ENCODE measurements around the gene CLEC7A. TPM values are rescaled to one million over a fixed set of nuclear protein-coding genes. Genes with fewer than 3 reads are reported as not detected.

Gene CLEC7A
- 0.47 and 0.68 TPM in 2 replicates for total RNA-seq

DNA sequence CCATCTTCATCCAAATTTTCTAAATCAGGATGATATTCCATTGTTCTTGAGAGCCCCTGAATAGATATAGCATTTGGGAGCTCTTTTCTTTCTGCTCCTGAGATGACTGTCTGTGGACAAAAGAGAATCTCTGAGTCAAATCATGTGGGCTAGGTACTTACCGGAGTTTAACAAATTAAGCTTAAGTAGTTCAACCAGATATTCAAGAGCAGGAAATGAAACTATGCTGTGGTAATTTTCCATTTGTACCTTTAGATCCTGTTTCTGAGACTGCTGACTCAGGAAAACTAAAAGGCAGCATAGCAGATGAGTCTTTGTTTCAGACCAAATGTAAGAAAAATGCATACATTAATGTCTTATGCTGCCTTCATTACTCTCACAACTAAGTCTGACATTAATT is at the start of gene CLEC7A:
CLEC7A (minus strand) TSS at position 158 of the 400 bp plus-strand sequence; CDS start at position 41, 117 bp downstream.
- peak; percentile 28 for DNase-seq

- DNase-seq, result no peak
Observed at GRCh38 chr12:10179776-10180181, 49.8 kb upstream of the CLEC7A start.

DNA sequence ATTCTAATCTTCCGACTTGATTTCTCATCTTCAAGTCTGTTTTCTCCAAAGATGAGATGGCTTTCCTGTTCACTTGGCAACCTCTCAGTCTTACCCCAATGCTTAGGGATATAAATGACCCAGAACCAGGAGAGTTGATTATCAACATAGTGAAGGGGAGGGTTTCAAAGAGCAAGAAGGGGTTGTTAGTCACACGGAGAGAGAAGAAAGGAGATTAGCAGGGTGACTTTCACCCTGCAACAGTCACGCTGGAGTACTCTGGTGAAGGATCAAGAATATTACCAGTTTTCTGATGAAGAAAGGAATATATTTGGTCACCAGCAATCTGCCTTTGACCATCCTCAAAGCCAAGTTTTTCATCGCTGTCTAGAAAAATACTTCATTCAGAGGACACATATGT is 48.8 kb upstream of the CLEC7A start, which contains the start of gene TMEM52B:
TMEM52B (plus strand) TSS at position 212 of the 400 bp plus-strand sequence. CDS start 543 bp downstream, outside the sequence.
- DNase-seq, result no peak

- no peak for DNase-seq
Observed at GRCh38 chr12:10175846-10176636, 46.0 kb upstream of the CLEC7A start.

GRCh38 chr12:10174986-10175614 is 45.1 kb upstream of the CLEC7A start:
- no peak for DNase-seq

GRCh38 chr12:10171973-10172728 is 42.2 kb upstream of the CLEC7A start, which contains the start of gene OLR1:
Gene OLR1, minus strand, starts transcription at chr12:10172132. Its CDS starts 55 bp downstream, at chr12:10172077.
- no peak for DNase-seq

DNA sequence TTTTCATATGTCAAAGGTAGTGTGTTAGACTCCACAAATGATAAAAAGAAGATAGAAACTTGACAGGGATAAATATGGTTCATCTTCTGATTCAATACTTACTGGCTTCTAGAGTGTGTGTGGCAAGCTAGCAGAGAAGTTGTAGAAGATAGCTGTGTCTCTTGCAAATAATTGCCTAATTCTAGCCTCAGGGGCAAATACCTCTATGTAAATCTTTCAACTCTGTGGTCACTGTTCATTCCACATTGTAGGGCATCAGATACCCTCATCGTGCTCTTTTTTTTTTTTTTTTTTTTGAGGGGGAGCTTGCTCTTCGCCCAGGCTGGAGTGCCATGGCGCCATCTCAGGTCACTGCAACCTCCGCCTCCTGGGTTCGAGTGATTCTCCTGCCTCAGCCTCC is 40.2 kb upstream of the CLEC7A start:
- no peak for DNase-seq

- DNase-seq, result no peak
Observed at GRCh38 chr12:10169104-10169503, 39.1 kb upstream of the CLEC7A start.

- no peak for DNase-seq
Observed at GRCh38 chr12:10167599-10167998, 37.6 kb upstream of the CLEC7A start.

DNA sequence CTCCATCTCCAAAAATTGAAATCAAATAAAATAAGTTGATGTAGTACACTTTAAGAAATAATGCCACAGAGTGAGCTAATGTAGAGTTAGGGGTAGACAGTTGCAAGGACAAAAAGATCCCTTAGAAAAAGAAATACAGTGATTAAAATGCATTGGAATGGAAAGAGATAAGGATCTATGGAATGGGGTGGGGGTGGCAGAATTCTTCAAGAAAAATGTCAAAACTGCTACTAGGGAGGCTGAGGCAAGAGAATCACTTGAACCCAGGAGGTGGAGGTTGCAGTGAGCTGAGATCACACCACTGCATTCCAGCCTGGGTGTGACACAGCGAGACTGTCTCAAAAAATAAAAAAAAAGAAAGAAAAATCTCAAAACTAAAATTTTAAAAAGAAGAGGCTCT is 35.4 kb upstream of the CLEC7A start:
- no peak for DNase-seq

DNA sequence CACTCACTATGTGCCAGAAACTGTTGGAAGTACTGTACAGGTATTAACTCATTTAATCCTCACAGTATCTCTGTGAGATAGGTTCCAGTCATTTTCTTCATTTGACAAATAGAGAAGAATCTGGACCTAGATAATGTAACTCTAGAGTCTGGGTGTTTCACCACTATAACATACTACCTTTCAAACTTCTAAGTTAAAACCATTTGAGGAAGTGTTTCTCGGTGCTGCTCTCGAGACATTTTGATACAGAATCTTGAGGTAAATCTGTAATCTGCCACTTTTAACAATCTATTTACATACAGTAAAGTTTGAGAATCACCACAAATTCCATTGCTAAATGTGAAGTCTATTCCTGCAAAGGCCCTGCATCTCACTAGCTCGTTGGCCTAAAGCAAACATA is 33.1 kb upstream of the CLEC7A start:
- DNase-seq, result no peak

DNA sequence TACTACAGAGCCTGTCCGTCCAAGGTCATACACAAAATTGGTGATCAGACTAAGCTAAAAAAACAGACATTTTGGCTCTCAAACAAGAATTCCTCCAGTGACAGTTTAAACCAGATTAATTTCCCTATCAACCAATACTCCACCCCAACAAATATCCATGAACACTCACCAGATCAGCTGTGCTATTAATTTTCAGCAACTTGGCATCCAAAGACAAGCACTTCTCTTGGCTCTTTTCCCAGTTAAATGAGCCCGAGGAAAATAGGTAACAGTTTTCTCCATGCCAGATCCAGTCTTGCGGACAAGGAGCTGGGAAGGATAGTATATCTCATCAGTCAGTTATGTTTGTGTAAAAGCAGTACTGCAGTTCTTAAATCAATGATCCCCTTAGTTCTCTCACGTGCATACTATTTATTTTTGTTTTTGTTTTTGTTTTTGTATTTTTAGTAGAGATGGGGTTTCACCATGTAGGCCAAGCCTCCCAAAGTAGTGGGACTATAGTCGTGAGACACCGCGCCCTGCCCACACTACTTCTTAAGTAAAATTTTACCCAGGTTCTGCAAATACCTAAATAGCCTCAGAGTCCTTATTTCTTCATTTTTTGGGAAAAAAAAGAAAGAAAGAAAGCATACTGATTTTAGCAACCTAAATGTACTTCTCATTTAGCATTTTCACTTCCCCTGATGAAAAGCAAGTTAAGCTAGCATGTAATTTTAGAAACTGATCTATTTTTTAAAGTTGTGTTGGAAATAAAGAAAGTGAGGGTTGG is 30.8 kb upstream of the CLEC7A start:
- DNase-seq, result no peak

DNA sequence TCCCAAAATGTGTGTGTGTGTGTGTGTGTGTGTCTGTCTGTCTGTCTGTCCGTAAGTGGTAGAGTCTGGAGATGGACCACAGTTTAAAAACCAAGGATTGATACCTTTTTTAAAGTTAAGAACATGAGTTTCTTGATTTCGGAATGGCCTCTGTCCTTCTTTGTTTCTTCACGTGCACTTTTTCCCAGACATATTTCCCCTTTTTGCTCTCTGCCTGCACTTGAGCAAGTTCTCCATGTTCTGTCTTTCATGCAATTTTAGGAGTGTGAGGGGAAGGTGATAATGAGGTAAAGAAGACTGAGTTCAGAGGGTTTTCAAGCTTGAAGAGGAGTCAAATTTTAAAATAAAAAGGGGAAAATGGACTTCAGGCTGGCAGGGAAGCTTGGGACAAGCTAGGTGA is 29.3 kb upstream of the CLEC7A start:
- DNase-seq, result no peak

- no peak for DNase-seq
Observed at GRCh38 chr12:10158406-10158805, 28.4 kb upstream of the CLEC7A start.

DNA sequence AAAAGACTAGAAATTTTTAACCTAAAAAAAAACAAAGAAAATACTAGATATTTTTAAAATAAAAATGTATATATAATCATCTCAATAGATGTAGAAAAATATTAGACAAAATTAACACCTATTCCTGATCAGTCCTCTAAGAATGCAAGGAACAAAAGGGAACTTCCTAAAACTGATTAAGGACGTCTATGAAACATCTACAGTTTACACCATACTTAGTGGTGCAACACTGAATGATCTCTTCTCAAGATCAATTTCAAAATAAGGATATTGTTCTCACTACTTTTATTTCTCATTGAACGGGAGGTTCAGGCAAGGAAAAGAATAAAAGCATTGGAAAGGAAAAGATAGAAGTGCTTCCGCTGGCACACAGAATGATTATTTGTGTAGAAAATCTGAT is 26.0 kb upstream of the CLEC7A start:
- no peak for DNase-seq

GRCh38 chr12:10154145-10154496 is 24.1 kb upstream of the CLEC7A start:
- peak; percentile 5 for DNase-seq

GRCh38 chr12:10153271-10154144 is 23.5 kb upstream of the CLEC7A start:
- DNase-seq, result peak; percentile 77

GRCh38 chr12:10151621-10152020 is 21.6 kb upstream of the CLEC7A start:
- DNase-seq, result no peak

- DNase-seq, result no peak
Observed at GRCh38 chr12:10147714-10148403, 17.9 kb upstream of the CLEC7A start.

DNA sequence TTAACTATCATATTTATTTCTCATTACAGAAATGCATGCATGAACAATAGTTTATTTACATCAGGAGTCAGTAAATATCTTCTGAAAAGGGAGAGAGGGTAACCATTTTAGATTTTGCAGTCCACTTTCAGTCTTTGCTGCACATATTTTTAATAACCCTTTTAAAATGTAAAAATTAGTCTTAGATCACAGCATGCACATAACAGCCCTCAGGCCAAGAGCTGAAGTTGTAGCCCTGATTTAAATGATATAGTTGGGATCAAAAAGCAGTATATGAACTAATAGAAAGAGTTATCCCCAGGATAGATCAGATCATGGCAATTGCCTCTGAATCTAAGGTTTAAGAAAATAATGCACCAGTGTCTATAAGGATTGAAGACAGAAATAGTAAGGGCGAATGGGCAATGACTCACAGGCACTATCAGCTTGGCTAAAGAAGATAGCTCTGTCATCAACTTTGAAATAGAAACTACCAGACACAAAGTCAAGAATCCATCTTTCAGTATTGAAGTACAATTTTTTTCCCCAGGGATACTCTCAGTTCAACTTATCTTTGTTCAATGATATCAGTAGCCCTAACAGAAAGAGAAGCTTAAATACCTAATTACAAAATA is 13.1 kb upstream of the CLEC7A start:
- peak; percentile 23 for DNase-seq
